ENCODE measurements around the gene LHX5.

LHX5 gene

GRCh38 chr12:113464852-113465719 lies 6.6 kb downstream of the LHX5 start:
- Histone ChIP-seq H3K9me3 (ENCODE audit: control insufficient read depth in 2 of 2, low read length in 2 of 2) (no peaks in the 10 kb centered on the region), H3K36me3 (ENCODE audit: control insufficient read depth in 2 of 2, insufficient read depth in 2 of 2, low read length in 2 of 2) (no peaks in the 10 kb centered on the region), H3K27ac (ENCODE audit: low read depth in 2 of 2, low read length in 2 of 2) (no peak overlapping the region), H3K4me3 (ENCODE audit: low read length in 2 of 2) (no peak overlapping the region), H3K27me3 (ENCODE audit: control insufficient read depth in 2 of 2, insufficient read depth in 2 of 2, low read length in 2 of 2) (peaks cover 56 to 69% of the 10 kb centered on the region in 2 donors), H3K9ac (ENCODE audit: low read depth in 1 of 2, low read length in 2 of 2) (no peak overlapping the region), H3K4me1 (ENCODE audit: control insufficient read depth in 2 of 2, insufficient read depth in 2 of 2, low read length in 2 of 2) (peaks cover 5 to 10% of the 10 kb centered on the region in 2 donors)

GRCh38 chr12:113464452-113464775 lies 7.3 kb downstream of the LHX5 start:
- peaks cover 50 to 63% of the 10 kb centered on the region in 2 donors for H3K27me3 ChIP-seq (ENCODE audit: control insufficient read depth in 2 of 2, insufficient read depth in 2 of 2, low read length in 2 of 2)
- peaks cover 5 to 10% of the 10 kb centered on the region in 2 donors for H3K4me1 ChIP-seq (ENCODE audit: control insufficient read depth in 2 of 2, insufficient read depth in 2 of 2, low read length in 2 of 2)
- no peaks in the 10 kb centered on the region for H3K9me3 ChIP-seq (ENCODE audit: control insufficient read depth in 2 of 2, low read length in 2 of 2)
- no peaks in the 10 kb centered on the region for H3K36me3 ChIP-seq (ENCODE audit: control insufficient read depth in 2 of 2, insufficient read depth in 2 of 2, low read length in 2 of 2)
- H3K27ac ChIP-seq (ENCODE audit: low read depth in 2 of 2, low read length in 2 of 2): no peak overlapping the region
- H3K4me3 ChIP-seq (ENCODE audit: low read length in 2 of 2): no peak overlapping the region
- H3K9ac ChIP-seq (ENCODE audit: low read depth in 1 of 2, low read length in 2 of 2): no peak overlapping the region

GRCh38 chr12:113463746-113464451 lies 7.8 kb downstream of the LHX5 start:
- H3K4me1 ChIP-seq (ENCODE audit: control insufficient read depth in 2 of 2, insufficient read depth in 2 of 2, low read length in 2 of 2): peaks cover 5 to 10% of the 10 kb centered on the region in 2 donors
- H3K9me3 ChIP-seq (ENCODE audit: control insufficient read depth in 2 of 2, low read length in 2 of 2): no peaks in the 10 kb centered on the region
- H3K27ac ChIP-seq (ENCODE audit: low read depth in 2 of 2, low read length in 2 of 2): no peak overlapping the region
- H3K9ac ChIP-seq (ENCODE audit: low read depth in 1 of 2, low read length in 2 of 2): no peak overlapping the region
- H3K36me3 ChIP-seq (ENCODE audit: control insufficient read depth in 2 of 2, insufficient read depth in 2 of 2, low read length in 2 of 2): no peaks in the 10 kb centered on the region
- peaks cover 45 to 62% of the 10 kb centered on the region in 2 donors for H3K27me3 ChIP-seq (ENCODE audit: control insufficient read depth in 2 of 2, insufficient read depth in 2 of 2, low read length in 2 of 2)
- H3K4me3 ChIP-seq (ENCODE audit: low read length in 2 of 2): no peak overlapping the region

- Histone ChIP-seq H3K4me3 (ENCODE audit: low read length in 2 of 2) (no peak overlapping the region), H3K36me3 (ENCODE audit: control insufficient read depth in 2 of 2, insufficient read depth in 2 of 2, low read length in 2 of 2) (no peaks in the 10 kb centered on the region), H3K27ac (ENCODE audit: low read depth in 2 of 2, low read length in 2 of 2) (no peak overlapping the region), H3K4me1 (ENCODE audit: control insufficient read depth in 2 of 2, insufficient read depth in 2 of 2, low read length in 2 of 2) (peaks cover 5 to 9% of the 10 kb centered on the region in 2 donors), H3K27me3 (ENCODE audit: control insufficient read depth in 2 of 2, insufficient read depth in 2 of 2, low read length in 2 of 2) (peaks cover 39 to 55% of the 10 kb centered on the region in 2 donors), H3K9ac (ENCODE audit: low read depth in 1 of 2, low read length in 2 of 2) (no peak overlapping the region), H3K9me3 (ENCODE audit: control insufficient read depth in 2 of 2, low read length in 2 of 2) (no peaks in the 10 kb centered on the region)
Observed at GRCh38 chr12:113462998-113463745, 8.5 kb downstream of the LHX5 start.

- H3K27me3 ChIP-seq (ENCODE audit: control insufficient read depth in 2 of 2, insufficient read depth in 2 of 2, low read length in 2 of 2): peaks cover 36 to 49% of the 10 kb centered on the region in 2 donors
- no peak overlapping the region for H3K9ac ChIP-seq (ENCODE audit: low read depth in 1 of 2, low read length in 2 of 2)
- H3K27ac ChIP-seq (ENCODE audit: low read depth in 2 of 2, low read length in 2 of 2): no peak overlapping the region
- no peaks in the 10 kb centered on the region for H3K9me3 ChIP-seq (ENCODE audit: control insufficient read depth in 2 of 2, low read length in 2 of 2)
- peaks cover 3 to 4% of the 10 kb centered on the region in 2 donors for H3K4me1 ChIP-seq (ENCODE audit: control insufficient read depth in 2 of 2, insufficient read depth in 2 of 2, low read length in 2 of 2)
- no peaks in the 10 kb centered on the region for H3K36me3 ChIP-seq (ENCODE audit: control insufficient read depth in 2 of 2, insufficient read depth in 2 of 2, low read length in 2 of 2)
- H3K4me3 ChIP-seq (ENCODE audit: low read length in 2 of 2): peak overlapping the region; percentile 55 to 59
Observed at GRCh38 chr12:113462117-113462774, 9.4 kb downstream of the LHX5 start.

- H3K9me3 ChIP-seq (ENCODE audit: control insufficient read depth in 2 of 2, low read length in 2 of 2): no peaks in the 10 kb centered on the region
- no peak overlapping the region for H3K27ac ChIP-seq (ENCODE audit: low read depth in 2 of 2, low read length in 2 of 2)
- H3K4me3 ChIP-seq (ENCODE audit: low read length in 2 of 2): no peak overlapping the region
- peaks cover 3% of the 10 kb centered on the region in 2 donors for H3K4me1 ChIP-seq (ENCODE audit: control insufficient read depth in 2 of 2, insufficient read depth in 2 of 2, low read length in 2 of 2)
- H3K9ac ChIP-seq (ENCODE audit: low read depth in 1 of 2, low read length in 2 of 2): no peak overlapping the region
- no peaks in the 10 kb centered on the region for H3K36me3 ChIP-seq (ENCODE audit: control insufficient read depth in 2 of 2, insufficient read depth in 2 of 2, low read length in 2 of 2)
- peaks cover 31 to 45% of the 10 kb centered on the region in 2 donors for H3K27me3 ChIP-seq (ENCODE audit: control insufficient read depth in 2 of 2, insufficient read depth in 2 of 2, low read length in 2 of 2)
Observed at GRCh38 chr12:113461666-113462065, 10.0 kb downstream of the LHX5 start.

GRCh38 chr12:113459981-113460380 lies 11.7 kb downstream of the LHX5 start:
- H3K36me3 ChIP-seq (ENCODE audit: control insufficient read depth in 2 of 2, insufficient read depth in 2 of 2, low read length in 2 of 2): no peaks in the 10 kb centered on the region
- H3K9me3 ChIP-seq (ENCODE audit: control insufficient read depth in 2 of 2, low read length in 2 of 2): no peaks in the 10 kb centered on the region
- no peak overlapping the region for H3K4me3 ChIP-seq (ENCODE audit: low read length in 2 of 2)
- H3K27ac ChIP-seq (ENCODE audit: low read depth in 2 of 2, low read length in 2 of 2): no peak overlapping the region
- H3K9ac ChIP-seq (ENCODE audit: low read depth in 1 of 2, low read length in 2 of 2): no peak overlapping the region
- H3K4me1 ChIP-seq (ENCODE audit: control insufficient read depth in 2 of 2, insufficient read depth in 2 of 2, low read length in 2 of 2): peaks cover 3% of the 10 kb centered on the region in 2 donors
- H3K27me3 ChIP-seq (ENCODE audit: control insufficient read depth in 2 of 2, insufficient read depth in 2 of 2, low read length in 2 of 2): peaks cover 17 to 31% of the 10 kb centered on the region in 2 donors

- Histone ChIP-seq H3K36me3 (ENCODE audit: control insufficient read depth in 2 of 2, insufficient read depth in 2 of 2, low read length in 2 of 2) (no peaks in the 10 kb centered on the region), H3K4me3 (ENCODE audit: low read length in 2 of 2) (no peak overlapping the region), H3K9me3 (ENCODE audit: control insufficient read depth in 2 of 2, low read length in 2 of 2) (no peaks in the 10 kb centered on the region), H3K27ac (ENCODE audit: low read depth in 2 of 2, low read length in 2 of 2) (no peak overlapping the region), H3K27me3 (ENCODE audit: control insufficient read depth in 2 of 2, insufficient read depth in 2 of 2, low read length in 2 of 2) (peaks cover 3 to 16% of the 10 kb centered on the region in 2 donors), H3K9ac (ENCODE audit: low read depth in 1 of 2, low read length in 2 of 2) (no peak overlapping the region), H3K4me1 (ENCODE audit: control insufficient read depth in 2 of 2, insufficient read depth in 2 of 2, low read length in 2 of 2) (peaks cover 0 to 3% of the 10 kb centered on the region in 2 donors)
Observed at GRCh38 chr12:113457710-113458109, 14.0 kb downstream of the LHX5 start.

- Histone ChIP-seq H3K9ac (ENCODE audit: low read depth in 1 of 2, low read length in 2 of 2) (no peak overlapping the region), H3K4me3 (ENCODE audit: low read length in 2 of 2) (no peak overlapping the region), H3K27me3 (ENCODE audit: control insufficient read depth in 2 of 2, insufficient read depth in 2 of 2, low read length in 2 of 2) (peaks cover 3 to 12% of the 10 kb centered on the region in 2 donors), H3K36me3 (ENCODE audit: control insufficient read depth in 2 of 2, insufficient read depth in 2 of 2, low read length in 2 of 2) (no peaks in the 10 kb centered on the region), H3K4me1 (ENCODE audit: control insufficient read depth in 2 of 2, insufficient read depth in 2 of 2, low read length in 2 of 2) (peaks cover 0 to under 1% of the 10 kb centered on the region in 2 donors), H3K27ac (ENCODE audit: low read depth in 2 of 2, low read length in 2 of 2) (no peak overlapping the region), H3K9me3 (ENCODE audit: control insufficient read depth in 2 of 2, low read length in 2 of 2) (no peaks in the 10 kb centered on the region)
Observed at GRCh38 chr12:113457185-113457584, 14.5 kb downstream of the LHX5 start.
